ENCODE data around the gene N4BP2L2. TPM values are rescaled to one million over a fixed set of nuclear protein-coding genes. Genes with fewer than 3 reads are reported as not detected.

Gene N4BP2L2
- total and polyA plus RNA-seq, 9 of the 15 experiments (the other 6 are each of a cell fraction or from before 2014, with no cell fraction given) = 33.9 to 76.4 (median 48.7) TPM

- no peak for TF ChIP-seq ETV6 (IDR thresholded peaks at IDR 0.05; ENCODE audit: borderline replicate concordance in 1 of 2, low read depth in 2 of 2, low read length in 1 of 2)
- TF ChIP-seq ETV6 (CRISPR knock-in tag; IDR thresholded peaks at IDR 0.05; ENCODE audit: borderline replicate concordance) = no peak
- TF ChIP-seq ZNF232 (CRISPR knock-in tag; IDR thresholded peaks at IDR 0.05) = no peak
- no peak for TF ChIP-seq LARP7 (IDR thresholded peaks at IDR 0.05)
- TF ChIP-seq ZBTB7A (IDR thresholded peaks at IDR 0.05; ENCODE audit: borderline replicate concordance, control insufficient read depth, low read depth, low read length) = peak; percentile 19; the same call in 1 of the 2 replicates
- no peak for TF ChIP-seq RHOXF2B (CRISPR knock-in tag; conservative IDR thresholded peaks at IDR 0.05)
- no peak for TF ChIP-seq PHB (CRISPR knock-in tag; IDR thresholded peaks at IDR 0.05)
- peak; percentile 82 for TF ChIP-seq HNRNPLL (IDR thresholded peaks at IDR 0.05; ENCODE audit: low read depth, low read length, poor library complexity, severe bottlenecking)
- TF ChIP-seq, protein P1, sequence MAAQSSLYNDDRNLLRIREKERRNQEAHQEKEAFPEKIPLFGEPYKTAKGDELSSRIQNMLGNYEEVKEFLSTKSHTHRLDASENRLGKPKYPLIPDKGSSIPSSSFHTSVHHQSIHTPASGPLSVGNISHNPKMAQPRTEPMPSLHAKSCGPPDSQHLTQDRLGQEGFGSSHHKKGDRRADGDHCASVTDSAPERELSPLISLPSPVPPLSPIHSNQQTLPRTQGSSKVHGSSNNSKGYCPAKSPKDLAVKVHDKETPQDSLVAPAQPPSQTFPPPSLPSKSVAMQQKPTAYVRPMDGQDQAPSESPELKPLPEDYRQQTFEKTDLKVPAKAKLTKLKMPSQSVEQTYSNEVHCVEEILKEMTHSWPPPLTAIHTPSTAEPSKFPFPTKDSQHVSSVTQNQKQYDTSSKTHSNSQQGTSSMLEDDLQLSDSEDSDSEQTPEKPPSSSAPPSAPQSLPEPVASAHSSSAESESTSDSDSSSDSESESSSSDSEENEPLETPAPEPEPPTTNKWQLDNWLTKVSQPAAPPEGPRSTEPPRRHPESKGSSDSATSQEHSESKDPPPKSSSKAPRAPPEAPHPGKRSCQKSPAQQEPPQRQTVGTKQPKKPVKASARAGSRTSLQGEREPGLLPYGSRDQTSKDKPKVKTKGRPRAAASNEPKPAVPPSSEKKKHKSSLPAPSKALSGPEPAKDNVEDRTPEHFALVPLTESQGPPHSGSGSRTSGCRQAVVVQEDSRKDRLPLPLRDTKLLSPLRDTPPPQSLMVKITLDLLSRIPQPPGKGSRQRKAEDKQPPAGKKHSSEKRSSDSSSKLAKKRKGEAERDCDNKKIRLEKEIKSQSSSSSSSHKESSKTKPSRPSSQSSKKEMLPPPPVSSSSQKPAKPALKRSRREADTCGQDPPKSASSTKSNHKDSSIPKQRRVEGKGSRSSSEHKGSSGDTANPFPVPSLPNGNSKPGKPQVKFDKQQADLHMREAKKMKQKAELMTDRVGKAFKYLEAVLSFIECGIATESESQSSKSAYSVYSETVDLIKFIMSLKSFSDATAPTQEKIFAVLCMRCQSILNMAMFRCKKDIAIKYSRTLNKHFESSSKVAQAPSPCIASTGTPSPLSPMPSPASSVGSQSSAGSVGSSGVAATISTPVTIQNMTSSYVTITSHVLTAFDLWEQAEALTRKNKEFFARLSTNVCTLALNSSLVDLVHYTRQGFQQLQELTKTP (IDR thresholded peaks at IDR 0.05; ENCODE audit: low read depth in 1 of 2, partially characterized antibody in 2 of 2) = no peak
- TF ChIP-seq DNMT1 (IDR thresholded peaks at IDR 0.05) = no peak
- TF ChIP-seq TEAD1 (CRISPR knock-in tag; IDR thresholded peaks at IDR 0.05) = no peak
- peak; percentile 82 for TF ChIP-seq TBP (optimal IDR thresholded peaks at IDR 0.05; ENCODE audit: low read depth, low read length)
- TF ChIP-seq, protein P2, sequence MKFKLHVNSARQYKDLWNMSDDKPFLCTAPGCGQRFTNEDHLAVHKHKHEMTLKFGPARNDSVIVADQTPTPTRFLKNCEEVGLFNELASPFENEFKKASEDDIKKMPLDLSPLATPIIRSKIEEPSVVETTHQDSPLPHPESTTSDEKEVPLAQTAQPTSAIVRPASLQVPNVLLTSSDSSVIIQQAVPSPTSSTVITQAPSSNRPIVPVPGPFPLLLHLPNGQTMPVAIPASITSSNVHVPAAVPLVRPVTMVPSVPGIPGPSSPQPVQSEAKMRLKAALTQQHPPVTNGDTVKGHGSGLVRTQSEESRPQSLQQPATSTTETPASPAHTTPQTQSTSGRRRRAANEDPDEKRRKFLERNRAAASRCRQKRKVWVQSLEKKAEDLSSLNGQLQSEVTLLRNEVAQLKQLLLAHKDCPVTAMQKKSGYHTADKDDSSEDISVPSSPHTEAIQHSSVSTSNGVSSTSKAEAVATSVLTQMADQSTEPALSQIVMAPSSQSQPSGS (CRISPR knock-in tag; IDR thresholded peaks at IDR 0.05) = no peak
- TF ChIP-seq ZNF445 (CRISPR knock-in tag; IDR thresholded peaks at IDR 0.05; ENCODE audit: low read depth) = no peak
- no peak for TF ChIP-seq ZBTB33 (CRISPR knock-in tag; IDR thresholded peaks at IDR 0.05)
- no peak for TF ChIP-seq RBM14 (IDR thresholded peaks at IDR 0.05; ENCODE audit: borderline replicate concordance, insufficient read depth, low read depth, low read length)
- peak; percentile 26; the same call in 1 of the 2 replicates for TF ChIP-seq NFIC (IDR thresholded peaks at IDR 0.05)
- peak; percentile 53; the same call in 1 of the 2 replicates for TF ChIP-seq MAX (CRISPR knock-in tag; IDR thresholded peaks at IDR 0.05)
- peak; percentile 21; the same call in 1 of the 2 replicates for TF ChIP-seq BACH1 (tag; IDR thresholded peaks at IDR 0.05)
- no peak for TF ChIP-seq U2AF1 (optimal IDR thresholded peaks at IDR 0.05; ENCODE audit: low read depth, low read length)
- TF ChIP-seq CAMTA2 (CRISPR knock-in tag; conservative IDR thresholded peaks at IDR 0.05) = no peak
Observed at GRCh38 chr13:32586080-32586900, 47.7 kb upstream of the N4BP2L2 start, which contains the start of gene PDS5B (continued).
